Stromal cell of bone marrow (primary cell): ENCODE data around the gene STK35.
"Not testable (repeated sequence)": the region's sequence is repeated elsewhere in the genome, so short reads cannot be mapped to it uniquely, and the experiment has no call there.

Experiments used
- DNase-seq: peaks from one replicate; pipeline ENCODE4 v3.0.0-alpha.2; 2012; ENCODE audit warnings: low read depth

STK35 gene

GRCh38 chr20:2162823-2163166, 61.2 kb downstream of the STK35 start:
- DNase-seq, result no peak

- DNase-seq, result no peak
Measured at GRCh38 chr20:2163312-2163711, 61.7 kb downstream of the STK35 start.

GRCh38 chr20:2163757-2164156, 62.1 kb downstream of the STK35 start:
- no peak for DNase-seq

GRCh38 chr20:2164421-2164820, 62.8 kb downstream of the STK35 start:
- DNase-seq, result no peak

GRCh38 chr20:2164966-2165365, 63.3 kb downstream of the STK35 start:
- DNase-seq, result no peak

- DNase-seq, result no peak
Measured at GRCh38 chr20:2165871-2166270, 64.2 kb downstream of the STK35 start.

GRCh38 chr20:2167112-2167511, 65.5 kb downstream of the STK35 start:
- DNase-seq, result no peak

GRCh38 chr20:2168946-2169345, 67.3 kb downstream of the STK35 start:
- DNase-seq, result no peak

GRCh38 chr20:2169456-2170088, 67.9 kb downstream of the STK35 start:
- DNase-seq, result no peak

- no peak for DNase-seq
Measured at GRCh38 chr20:2170404-2170803, 68.8 kb downstream of the STK35 start.

- no peak for DNase-seq
Measured at GRCh38 chr20:2171266-2171790, 69.7 kb downstream of the STK35 start.

- DNase-seq, result not testable (repeated sequence)
Measured at GRCh38 chr20:2171840-2172239, 70.2 kb downstream of the STK35 start.

- peak; percentile 25 for DNase-seq
Measured at GRCh38 chr20:2172305-2173175, 70.9 kb downstream of the STK35 start.

- DNase-seq, result no peak
Measured at GRCh38 chr20:2173186-2173585, 71.6 kb downstream of the STK35 start.

GRCh38 chr20:2174067-2174466, 72.4 kb downstream of the STK35 start:
- DNase-seq, result no peak

GRCh38 chr20:2176946-2177345, 75.3 kb downstream of the STK35 start:
- DNase-seq, result no peak

- no peak for DNase-seq
Measured at GRCh38 chr20:2178318-2179232, 76.9 kb downstream of the STK35 start.

GRCh38 chr20:2179233-2179580, 77.6 kb downstream of the STK35 start:
- no peak for DNase-seq

- no peak for DNase-seq
Measured at GRCh38 chr20:2179949-2180348, 78.3 kb downstream of the STK35 start.

GRCh38 chr20:2183381-2183780, 81.8 kb downstream of the STK35 start:
- DNase-seq, result no peak

- not testable (repeated sequence) for DNase-seq
Measured at GRCh38 chr20:2184933-2185332, 83.3 kb downstream of the STK35 start.

GRCh38 chr20:2195614-2196013, 94.0 kb downstream of the STK35 start:
- DNase-seq, result no peak
